DMS114 treated with DMSO at 0.1 percent for 48 hours (cell line): ENCODE measurements around the gene STAU1.
"Not testable (repeated sequence)": the region's sequence is repeated elsewhere in the genome, so short reads cannot be mapped to it uniquely, and the experiment has no call there.

Experiments used
- DNase-seq: peaks from one replicate; lab custom pipeline; 2025; ENCODE audit not compliant: unreplicated experiment; lab: John Stamatoyannopoulos, UW

STAU1 gene

DNA sequence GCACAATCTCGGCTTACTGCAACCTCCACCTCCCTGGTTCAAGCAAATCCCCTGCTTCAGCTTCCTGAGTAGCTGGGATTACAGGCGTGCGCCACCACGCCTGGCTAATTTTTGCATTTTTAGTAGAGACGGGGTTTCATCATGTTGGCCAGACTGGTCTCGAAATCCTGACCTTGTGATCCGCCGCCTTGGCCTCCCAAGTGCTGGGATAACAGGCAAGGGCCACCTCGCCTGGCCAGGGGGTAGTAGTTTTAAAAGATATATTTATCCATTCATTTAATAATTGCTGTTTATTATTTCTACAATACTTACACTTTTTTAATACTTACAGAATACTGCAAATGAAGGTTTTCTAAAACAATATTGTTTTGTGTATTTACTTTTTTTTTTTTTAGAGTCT lies 15.6 kb upstream of the STAU1 start:
- DNase-seq = no peak

DNA sequence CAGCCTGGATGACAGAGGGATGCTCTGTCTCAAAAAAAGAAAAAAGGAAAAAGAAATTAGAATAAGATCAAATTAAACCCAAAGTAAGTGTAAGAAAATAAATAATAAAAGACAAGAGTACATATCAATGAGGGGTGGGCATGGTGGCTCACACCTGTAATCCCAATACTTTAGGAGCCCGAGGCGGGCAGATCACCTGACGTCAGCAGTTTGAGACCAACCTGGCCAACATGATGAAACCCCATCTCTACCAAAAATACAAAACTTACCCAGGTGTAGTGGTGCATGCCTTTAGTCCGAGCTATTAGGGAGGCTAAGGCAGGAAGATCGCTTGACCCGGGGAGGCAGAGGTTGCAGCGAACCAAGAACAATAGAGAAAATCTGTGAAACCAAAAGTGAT lies 14.9 kb upstream of the STAU1 start:
- DNase-seq = no peak

GRCh38 chr20:49199729-49200293 lies 11.7 kb upstream of the STAU1 start:
- DNase-seq = no peak

GRCh38 chr20:49192944-49193518 lies 4.9 kb upstream of the STAU1 start:
- DNase-seq = not testable (repeated sequence)

GRCh38 chr20:49187330-49187850 lies 744 bp downstream of the STAU1 start:
- DNase-seq = no peak

DNA sequence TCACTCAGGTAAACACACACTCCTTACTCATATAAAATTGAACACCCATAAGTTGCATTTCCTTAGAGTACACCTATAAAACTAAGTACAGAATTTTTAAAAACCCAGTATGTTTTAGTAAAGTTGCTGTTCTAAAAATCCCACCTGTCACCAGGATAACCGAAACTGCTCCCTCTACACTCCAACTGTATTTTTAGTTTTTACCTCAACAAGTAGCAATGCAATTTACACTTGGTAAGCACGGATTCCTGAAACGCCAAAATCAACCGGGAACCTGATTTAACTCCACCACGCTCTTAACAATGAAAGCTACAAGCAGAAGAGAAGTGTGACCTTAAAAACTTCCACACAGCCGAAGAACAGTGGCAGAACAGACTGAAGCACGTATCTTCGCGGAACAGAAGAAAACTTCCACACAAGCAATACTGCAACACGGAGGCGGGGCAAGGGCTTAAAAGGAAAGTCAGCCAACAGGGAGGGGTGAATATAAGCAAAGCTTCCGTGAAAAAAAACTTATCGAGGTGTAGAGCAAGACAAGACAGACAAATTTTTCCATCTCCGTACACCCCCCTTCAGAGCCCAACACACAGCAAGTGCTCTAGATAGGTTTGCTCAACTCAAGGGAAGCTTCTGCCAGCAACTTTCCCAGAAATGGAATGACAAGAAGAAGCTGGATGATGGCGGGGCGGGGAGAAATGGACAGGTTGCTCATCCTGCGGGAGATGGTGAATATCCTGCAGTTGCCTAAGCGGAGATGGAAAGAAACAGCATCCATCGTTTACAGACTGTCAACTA lies 1.4 kb downstream of the STAU1 start:
- peak; percentile 68 for DNase-seq

DNA sequence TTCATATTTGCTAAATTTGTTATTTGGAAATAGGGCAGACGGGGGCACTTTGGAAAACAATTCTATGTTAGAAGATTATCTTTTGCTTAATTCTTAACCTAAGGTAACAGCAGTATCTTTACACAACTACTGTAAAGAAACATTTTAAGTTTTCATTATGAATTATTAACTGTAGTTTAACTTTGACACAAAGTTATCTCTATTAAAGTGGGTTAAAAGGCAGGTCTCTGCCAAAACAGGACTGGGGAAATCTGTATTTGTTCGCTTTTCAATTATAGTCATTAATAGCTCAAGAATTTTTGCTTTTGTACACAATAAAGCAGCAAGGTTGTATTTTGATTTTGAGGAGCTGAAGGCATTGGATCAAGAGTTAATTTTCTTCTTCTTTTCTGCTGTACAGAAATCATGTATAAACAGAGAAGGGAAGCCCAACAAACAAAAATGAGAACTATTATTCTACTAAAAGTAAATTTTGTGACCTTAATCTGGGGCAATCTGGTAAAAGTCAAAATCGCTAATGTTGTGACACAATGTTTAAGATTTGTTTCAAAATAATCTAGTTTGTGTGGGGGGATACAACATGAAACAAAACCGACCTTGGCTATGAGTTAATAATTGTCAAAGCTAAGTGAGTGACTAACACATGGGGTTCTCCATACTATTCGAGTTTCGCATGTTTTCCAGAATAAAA lies 2.9 kb downstream of the STAU1 start:
- no peak for DNase-seq

DNA sequence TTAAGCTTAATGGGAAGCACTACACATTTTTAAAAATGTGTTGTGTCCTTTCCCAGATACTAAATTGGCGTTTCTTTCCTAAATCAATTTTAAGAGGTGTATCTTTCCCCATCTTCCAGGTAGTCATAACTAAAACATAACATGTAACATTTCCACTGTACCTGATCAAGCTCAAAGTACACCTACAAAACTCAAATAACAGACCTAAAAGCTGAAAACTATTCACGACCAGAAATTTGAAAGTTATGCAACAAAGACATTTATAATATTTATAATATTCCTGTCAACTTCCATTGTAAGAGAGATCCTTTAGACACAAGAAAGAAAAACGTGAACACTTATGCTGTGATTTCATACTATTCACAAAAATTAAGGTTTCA lies 3.5 kb downstream of the STAU1 start:
- DNase-seq = no peak

DNA sequence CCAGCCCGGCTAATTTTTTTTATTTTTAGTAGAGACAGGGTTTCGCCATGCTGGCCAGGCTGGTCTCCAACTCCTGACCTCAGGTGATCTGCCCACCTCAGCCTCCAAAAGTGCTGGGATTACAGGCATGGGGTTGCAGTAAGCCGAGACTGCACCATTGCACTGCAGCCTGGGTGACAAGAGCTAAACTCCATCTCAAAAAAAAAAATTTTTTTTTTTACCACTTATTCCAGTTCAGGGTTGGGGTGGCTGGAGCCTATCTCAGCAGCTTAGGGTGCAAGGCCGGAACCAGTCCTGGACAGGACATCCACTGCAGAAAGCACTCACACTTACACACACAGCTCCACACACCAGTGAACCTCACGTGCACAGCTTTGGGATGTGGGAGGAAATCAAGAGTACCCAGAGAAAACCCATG lies 4.0 kb downstream of the STAU1 start:
- DNase-seq = not testable (repeated sequence)

GRCh38 chr20:49183444-49183843 lies 4.7 kb downstream of the STAU1 start:
- DNase-seq = no peak

DNA sequence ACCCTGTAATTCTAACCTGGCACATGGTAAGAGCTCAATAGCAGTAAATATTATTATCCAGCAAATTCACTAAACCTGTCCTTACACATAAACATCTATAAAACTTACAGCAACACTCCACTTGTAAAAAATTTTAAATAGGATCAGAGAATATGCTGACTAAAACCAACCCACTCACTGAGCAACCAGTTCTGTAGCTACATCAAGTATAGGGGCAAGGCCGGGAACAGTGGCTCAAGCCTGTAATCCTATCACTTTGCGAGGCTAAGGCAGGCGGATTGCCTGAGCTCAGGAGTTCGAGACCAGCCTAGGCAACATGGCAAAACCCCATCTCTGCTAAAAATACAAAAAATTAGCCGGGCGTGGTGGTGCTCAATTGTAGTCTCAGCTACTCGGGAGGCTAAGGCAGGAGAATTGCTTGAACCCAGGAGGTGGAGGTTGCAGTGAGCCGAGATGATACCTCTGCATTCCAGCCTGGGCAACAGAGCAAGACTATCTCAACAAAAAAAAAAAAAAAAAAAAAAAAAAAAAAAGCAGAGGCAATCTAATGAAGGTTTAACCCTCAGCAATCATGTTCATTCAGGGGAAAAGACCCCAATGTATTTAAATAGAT lies 6.8 kb downstream of the STAU1 start:
- DNase-seq = no peak

GRCh38 chr20:49179368-49180277 lies 8.5 kb downstream of the STAU1 start:
- DNase-seq = no peak

DNA sequence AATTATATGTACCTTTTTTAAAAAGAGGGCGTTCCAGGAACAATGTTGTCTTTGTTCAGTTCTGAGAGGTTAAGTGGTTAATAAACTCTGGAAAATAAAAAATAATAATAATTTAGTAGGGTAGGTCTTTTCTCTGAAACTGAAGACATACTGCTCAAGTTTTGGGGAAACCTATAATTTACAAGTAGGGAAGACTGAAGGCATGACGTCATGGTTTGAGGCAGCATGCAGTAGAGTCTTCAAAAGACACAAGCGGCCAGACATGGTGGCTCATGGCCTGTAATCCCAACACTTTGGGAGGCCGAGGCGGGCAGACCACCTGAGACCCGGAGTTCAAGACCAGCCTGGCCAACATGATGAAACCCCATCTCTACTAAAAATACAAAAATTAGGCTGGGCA lies 14.0 kb downstream of the STAU1 start:
- no peak for DNase-seq

GRCh38 chr20:49172413-49172812 lies 15.7 kb downstream of the STAU1 start:
- DNase-seq = no peak

GRCh38 chr20:49171909-49172308 lies 16.2 kb downstream of the STAU1 start:
- DNase-seq = no peak

DNA sequence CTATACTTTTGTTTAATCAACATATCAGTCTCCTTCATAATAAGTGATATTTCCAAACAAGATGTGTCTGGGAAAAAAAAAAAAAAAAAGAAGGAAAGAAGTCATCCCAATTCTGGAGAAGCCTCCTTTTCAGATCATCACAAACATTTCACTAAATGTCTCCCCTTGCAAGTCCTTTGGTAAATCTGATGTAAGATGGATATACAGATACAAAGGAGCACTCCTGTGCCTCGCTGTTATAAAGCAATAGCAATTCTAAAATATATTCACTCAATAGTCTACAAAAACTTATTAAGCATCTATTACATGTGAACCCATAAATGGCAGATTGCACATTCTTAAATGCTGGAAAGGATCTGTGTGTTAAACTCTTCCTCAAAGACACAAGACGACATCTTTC lies 17.4 kb downstream of the STAU1 start:
- no peak for DNase-seq

DNA sequence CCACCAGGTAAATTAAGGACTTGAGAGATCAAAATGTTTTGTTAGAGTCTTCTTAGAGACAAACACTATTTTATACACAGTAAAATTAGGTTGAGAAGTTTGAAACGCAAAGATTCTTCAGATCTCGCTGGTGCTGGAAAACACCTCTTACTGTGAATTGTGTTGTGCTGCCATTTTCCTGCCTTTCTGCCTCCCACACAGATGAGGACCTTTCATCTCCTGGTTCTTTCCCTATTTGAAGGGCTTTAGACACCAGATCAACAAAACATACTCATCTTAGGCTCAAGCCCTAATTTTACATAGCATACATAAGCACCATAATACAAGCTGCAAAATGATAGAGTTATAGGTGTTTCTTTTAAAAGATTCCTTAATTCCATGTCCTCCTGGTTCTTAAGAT lies 18.6 kb downstream of the STAU1 start:
- DNase-seq = no peak

- not testable (repeated sequence) for DNase-seq
Observed at GRCh38 chr20:49168864-49169263, 19.3 kb downstream of the STAU1 start.

GRCh38 chr20:49167811-49168507 lies 20.2 kb downstream of the STAU1 start:
- no peak for DNase-seq
